ENCODE results near the gene PRTN3.

The PRTN3 gene

DNA sequence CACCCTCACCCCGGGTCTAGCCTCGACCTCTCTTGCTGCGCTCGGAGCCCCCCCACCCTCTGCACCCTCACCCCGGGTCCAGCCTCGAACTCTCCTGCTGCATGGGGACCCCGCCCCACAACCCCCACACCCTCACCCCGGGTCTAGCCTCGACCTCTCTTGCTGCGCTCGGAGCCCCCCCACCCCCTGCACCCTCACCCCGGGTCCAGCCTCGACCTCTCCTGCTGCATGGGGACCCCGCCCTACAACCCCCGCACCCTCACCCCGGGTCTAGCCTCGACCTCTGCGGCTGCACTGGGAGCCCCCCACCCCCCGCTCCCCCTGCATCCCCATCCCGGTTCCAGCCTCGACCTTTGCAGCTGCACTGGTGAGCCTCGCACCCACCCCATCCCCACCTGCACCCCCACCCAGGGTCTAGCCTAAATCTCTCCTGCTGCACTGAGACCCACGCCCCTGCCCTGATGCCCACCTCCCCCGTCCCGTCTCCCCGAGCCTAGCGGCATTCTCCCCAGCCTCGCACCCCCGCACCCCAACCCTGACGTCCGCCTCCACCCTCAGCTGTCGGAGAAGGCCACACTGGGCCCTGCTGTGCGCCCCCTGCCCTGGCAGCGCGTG, 20.4 kb downstream of the PRTN3 start:
- no peaks in the 10 kb centered on the region for H3K27me3 ChIP-seq (ENCODE audit: insufficient read depth, low read depth, severe bottlenecking)
- no peak overlapping the region for H3K4me3 ChIP-seq (ENCODE audit: low read depth, low read length)
- no peaks in the 10 kb centered on the region for H3K9me3 ChIP-seq (ENCODE audit: severe bottlenecking)
- no peak for DNase-seq
- TF ChIP-seq, protein P1, sequence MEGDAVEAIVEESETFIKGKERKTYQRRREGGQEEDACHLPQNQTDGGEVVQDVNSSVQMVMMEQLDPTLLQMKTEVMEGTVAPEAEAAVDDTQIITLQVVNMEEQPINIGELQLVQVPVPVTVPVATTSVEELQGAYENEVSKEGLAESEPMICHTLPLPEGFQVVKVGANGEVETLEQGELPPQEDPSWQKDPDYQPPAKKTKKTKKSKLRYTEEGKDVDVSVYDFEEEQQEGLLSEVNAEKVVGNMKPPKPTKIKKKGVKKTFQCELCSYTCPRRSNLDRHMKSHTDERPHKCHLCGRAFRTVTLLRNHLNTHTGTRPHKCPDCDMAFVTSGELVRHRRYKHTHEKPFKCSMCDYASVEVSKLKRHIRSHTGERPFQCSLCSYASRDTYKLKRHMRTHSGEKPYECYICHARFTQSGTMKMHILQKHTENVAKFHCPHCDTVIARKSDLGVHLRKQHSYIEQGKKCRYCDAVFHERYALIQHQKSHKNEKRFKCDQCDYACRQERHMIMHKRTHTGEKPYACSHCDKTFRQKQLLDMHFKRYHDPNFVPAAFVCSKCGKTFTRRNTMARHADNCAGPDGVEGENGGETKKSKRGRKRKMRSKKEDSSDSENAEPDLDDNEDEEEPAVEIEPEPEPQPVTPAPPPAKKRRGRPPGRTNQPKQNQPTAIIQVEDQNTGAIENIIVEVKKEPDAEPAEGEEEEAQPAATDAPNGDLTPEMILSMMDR (IDR thresholded peaks at IDR 0.05; ENCODE audit: low read depth, low read length) = no peak
- no peak overlapping the region for H3K27ac ChIP-seq
- H3K36me3 ChIP-seq = peaks cover 7% of the 10 kb centered on the region

DNA sequence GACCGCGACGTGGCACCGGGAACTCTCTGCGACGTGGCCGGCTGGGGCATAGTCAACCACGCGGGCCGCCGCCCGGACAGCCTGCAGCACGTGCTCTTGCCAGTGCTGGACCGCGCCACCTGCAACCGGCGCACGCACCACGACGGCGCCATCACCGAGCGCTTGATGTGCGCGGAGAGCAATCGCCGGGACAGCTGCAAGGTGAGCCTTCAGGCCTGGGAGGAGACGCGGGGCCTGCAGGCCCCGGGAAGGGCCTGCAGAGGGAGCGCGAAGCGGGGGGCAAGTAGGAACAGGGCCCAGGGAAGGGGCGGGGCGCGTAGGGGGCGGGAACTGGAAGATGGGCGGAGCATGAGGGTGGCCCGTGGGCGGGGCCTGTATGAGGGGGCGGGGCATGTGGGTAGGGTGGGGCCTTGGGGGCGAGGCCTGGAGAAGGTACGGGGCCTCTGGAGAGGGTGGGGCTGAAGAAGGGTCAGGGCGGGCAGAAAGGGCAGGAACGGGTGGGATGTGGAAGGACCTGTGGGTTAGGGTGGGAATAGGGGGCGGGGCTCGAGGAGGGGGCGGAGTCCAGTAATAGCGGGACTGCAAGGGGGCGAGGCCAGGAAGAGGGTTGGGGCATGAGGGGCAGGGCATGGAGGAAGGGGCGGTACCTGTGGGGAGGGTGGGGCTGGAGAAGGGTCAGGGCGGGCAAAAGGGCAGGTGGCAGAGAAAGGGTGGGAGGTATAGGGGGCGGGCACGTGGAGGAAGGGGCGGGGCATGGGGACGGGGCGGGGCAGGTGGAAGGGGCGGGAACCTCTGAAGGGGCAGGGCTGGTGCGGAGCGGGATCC, 21.2 kb downstream of the PRTN3 start:
- TF ChIP-seq, protein P1 (IDR thresholded peaks at IDR 0.05; ENCODE audit: low read depth, low read length) = no peak
- H3K4me3 ChIP-seq (ENCODE audit: low read depth, low read length) = no peak overlapping the region
- DNase-seq = peak; percentile 47

DNA sequence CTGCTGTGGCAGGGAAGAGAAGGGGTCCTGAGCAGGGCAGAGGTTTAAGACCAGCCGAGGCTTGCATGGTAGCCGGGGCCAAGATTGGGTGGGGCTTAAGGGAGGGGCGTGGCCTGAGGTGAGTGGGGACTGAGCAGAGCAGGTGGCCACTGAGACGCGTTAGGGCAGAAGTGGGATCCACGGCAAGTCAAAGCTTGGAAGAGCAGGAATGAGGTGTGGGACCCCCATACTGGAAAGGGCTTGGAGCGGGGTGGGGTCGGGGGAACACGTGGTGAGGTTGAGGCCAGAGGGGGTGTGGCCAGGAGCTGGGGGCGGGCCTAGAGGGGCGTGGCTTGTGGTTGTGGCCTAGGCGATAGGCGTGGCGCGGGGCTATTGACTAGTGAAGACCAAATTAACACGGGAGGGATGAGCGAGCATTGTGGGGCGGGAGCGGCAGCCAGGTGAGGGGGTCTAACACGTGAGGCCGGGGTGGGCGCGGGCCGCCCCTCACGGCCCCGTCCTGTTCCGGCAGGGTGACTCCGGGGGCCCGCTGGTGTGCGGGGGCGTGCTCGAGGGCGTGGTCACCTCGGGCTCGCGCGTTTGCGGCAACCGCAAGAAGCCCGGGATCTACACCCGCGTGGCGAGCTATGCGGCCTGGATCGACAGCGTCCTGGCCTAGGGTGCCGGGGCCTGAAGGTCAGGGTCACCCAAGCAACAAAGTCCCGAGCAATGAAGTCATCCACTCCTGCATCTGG, 21.9 kb downstream of the PRTN3 start:
- DNase-seq = peak; percentile 46
- no peak overlapping the region for H3K4me3 ChIP-seq (ENCODE audit: low read depth, low read length)
- H3K36me3 ChIP-seq = peaks cover 12% of the 10 kb centered on the region
- no peak overlapping the region for H3K27ac ChIP-seq
- H3K27me3 ChIP-seq (ENCODE audit: insufficient read depth, low read depth, severe bottlenecking) = no peaks in the 10 kb centered on the region
- no peaks in the 10 kb centered on the region for H3K9me3 ChIP-seq (ENCODE audit: severe bottlenecking)
- TF ChIP-seq, protein P1 (IDR thresholded peaks at IDR 0.05; ENCODE audit: low read depth, low read length) = no peak

More for the DNA sequence above, 21.2 kb downstream of the PRTN3 start:
- H3K9me3 ChIP-seq (ENCODE audit: severe bottlenecking) = no peaks in the 10 kb centered on the region
- H3K36me3 ChIP-seq = peaks cover 7% of the 10 kb centered on the region
- no peaks in the 10 kb centered on the region for H3K27me3 ChIP-seq (ENCODE audit: insufficient read depth, low read depth, severe bottlenecking)
- no peak overlapping the region for H3K27ac ChIP-seq

DNA sequence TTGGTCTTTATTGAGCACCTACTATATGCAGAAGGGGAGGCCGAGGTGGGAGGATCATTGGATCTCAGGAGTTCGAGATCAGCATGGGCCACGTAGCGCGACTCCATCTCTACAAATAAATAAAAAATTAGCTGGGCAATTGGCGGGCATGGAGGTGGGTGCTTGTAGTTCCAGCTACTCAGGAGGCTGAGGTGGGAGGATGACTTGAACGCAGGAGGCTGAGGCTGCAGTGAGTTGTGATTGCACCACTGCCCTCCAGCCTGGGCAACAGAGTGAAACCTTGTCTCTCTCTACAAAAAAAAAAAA, 22.5 kb downstream of the PRTN3 start:
- no peaks in the 10 kb centered on the region for H3K27me3 ChIP-seq (ENCODE audit: insufficient read depth, low read depth, severe bottlenecking)
- no peak overlapping the region for H3K4me3 ChIP-seq (ENCODE audit: low read depth, low read length)

DNA sequence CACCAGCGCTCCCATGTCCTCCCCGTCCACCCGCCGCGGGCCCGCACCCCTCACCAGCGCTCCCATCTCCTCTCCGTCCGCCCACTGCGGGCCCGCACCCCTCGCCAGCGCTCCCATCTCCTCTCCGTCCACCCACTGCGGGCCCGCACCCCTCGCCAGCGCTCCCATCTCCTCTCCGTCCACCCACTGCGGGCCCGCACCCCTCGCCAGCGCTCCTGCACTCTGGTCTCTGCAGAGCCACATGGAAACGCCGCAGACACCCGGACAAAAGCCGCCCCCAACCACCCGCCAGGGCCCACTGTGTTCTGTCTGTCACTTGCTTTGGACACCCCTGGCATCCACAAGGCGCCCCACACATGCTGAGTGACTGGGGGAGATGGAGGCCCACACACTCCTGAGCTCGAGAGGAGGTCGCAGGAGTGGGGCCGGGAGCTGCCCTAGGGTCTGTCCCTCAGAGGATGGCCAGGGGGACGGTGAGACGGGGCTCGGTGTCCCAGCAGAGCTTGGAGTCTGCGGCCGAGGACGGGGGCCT, 26.0 kb downstream of the PRTN3 start:
- Histone ChIP-seq H3K27me3 (ENCODE audit: insufficient read depth, low read depth, severe bottlenecking) (no peaks in the 10 kb centered on the region), H3K9me3 (ENCODE audit: severe bottlenecking) (no peaks in the 10 kb centered on the region), H3K36me3 (peaks cover 42% of the 10 kb centered on the region), H3K4me3 (ENCODE audit: low read depth, low read length) (no peak overlapping the region), H3K27ac (no peak overlapping the region)
- TF ChIP-seq, protein P1 (IDR thresholded peaks at IDR 0.05; ENCODE audit: low read depth, low read length) = no peak
- no peak for DNase-seq

More for the DNA sequence above, 22.5 kb downstream of the PRTN3 start:
- Histone ChIP-seq H3K27ac (no peak overlapping the region), H3K9me3 (ENCODE audit: severe bottlenecking) (no peaks in the 10 kb centered on the region), H3K36me3 (peaks cover 17% of the 10 kb centered on the region)
- TF ChIP-seq, protein P1 (IDR thresholded peaks at IDR 0.05; ENCODE audit: low read depth, low read length) = no peak
- no peak for DNase-seq

Measured in WERI-Rb-1 (cell line).